Medulla oblongata (tissue), 1 donor: ENCODE results near the gene C11orf91.
"Not testable (repeated sequence)": the region's sequence is repeated elsewhere in the genome, so short reads cannot be mapped to it uniquely, and the experiment has no call there.

Experiments used
- DNase-seq: peaks from one replicate; pipeline ENCODE4 v3.0.0-alpha.2; 2015; ENCODE audit errors: extremely low spot score

The C11orf91 gene

GRCh38 chr11:33696931-33697638, 3.5 kb downstream of the C11orf91 start:
- DNase-seq = no peak

GRCh38 chr11:33696411-33696810, 4.2 kb downstream of the C11orf91 start:
- no peak for DNase-seq

GRCh38 chr11:33695051-33695566, 5.5 kb downstream of the C11orf91 start:
- DNase-seq = no peak

GRCh38 chr11:33694346-33695050, 6.1 kb downstream of the C11orf91 start:
- DNase-seq = no peak

- DNase-seq = no peak
Measured at GRCh38 chr11:33692541-33692940, 8.1 kb downstream of the C11orf91 start.

GRCh38 chr11:33692013-33692504, 8.6 kb downstream of the C11orf91 start:
- DNase-seq = peak; percentile 90

- DNase-seq = no peak
Measured at GRCh38 chr11:33691066-33691864, 9.4 kb downstream of the C11orf91 start.

GRCh38 chr11:33690290-33691065, 10.1 kb downstream of the C11orf91 start:
- DNase-seq = peak; percentile 67

GRCh38 chr11:33689501-33689900, 11.1 kb downstream of the C11orf91 start:
- DNase-seq = no peak

- DNase-seq = no peak
Measured at GRCh38 chr11:33689085-33689484, 11.5 kb downstream of the C11orf91 start.

GRCh38 chr11:33687733-33688479, 12.7 kb downstream of the C11orf91 start:
- peak; percentile 82 for DNase-seq

- DNase-seq = no peak
Measured at GRCh38 chr11:33685082-33685481, 15.5 kb downstream of the C11orf91 start.

- no peak for DNase-seq
Measured at GRCh38 chr11:33684003-33684706, 16.5 kb downstream of the C11orf91 start.

GRCh38 chr11:33682446-33682845, 18.2 kb downstream of the C11orf91 start:
- DNase-seq = no peak

- DNase-seq = no peak
Measured at GRCh38 chr11:33682019-33682418, 18.6 kb downstream of the C11orf91 start.

GRCh38 chr11:33678616-33679015, 22.0 kb downstream of the C11orf91 start:
- not testable (repeated sequence) for DNase-seq

- no peak for DNase-seq
Measured at GRCh38 chr11:33674035-33674814, 26.4 kb downstream of the C11orf91 start.

GRCh38 chr11:33672273-33672672, 28.4 kb downstream of the C11orf91 start:
- no peak for DNase-seq
